Measurements from ENCODE around the gene CHIT1.

DNA sequence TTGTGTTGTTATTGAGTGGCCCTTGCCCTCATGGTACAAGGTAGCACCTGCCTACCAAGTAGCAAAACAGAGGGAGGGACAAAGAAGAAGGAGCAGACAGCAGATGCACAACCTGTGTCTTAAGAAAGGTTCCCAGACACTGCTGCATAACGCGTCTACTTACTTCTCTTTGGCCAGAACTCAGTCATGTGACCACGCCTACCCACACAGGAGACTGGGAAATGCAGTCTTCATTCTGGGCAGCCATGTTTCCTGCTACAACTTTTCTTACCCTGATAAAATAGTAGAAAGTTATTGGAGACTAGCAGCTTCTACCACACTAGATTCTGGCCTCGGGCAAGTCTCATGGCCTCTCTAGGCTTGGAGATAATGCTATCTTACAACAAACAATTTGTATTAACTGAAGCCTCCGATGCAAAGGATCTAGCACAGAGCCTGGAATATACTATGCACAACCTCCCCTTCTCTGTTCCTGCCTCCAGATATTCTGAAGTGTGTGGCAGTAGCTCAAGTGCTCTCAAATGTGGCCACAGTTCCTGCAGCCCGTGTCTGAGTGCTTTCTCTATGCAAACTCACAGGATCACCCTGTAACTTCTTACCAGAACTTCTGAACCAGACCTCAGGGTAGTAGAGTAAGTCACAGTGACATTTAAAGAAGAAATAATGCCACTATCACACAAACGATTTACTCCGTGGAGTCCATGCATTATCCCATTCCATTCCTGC, 41.7 kb upstream of the CHIT1 start:
- no peak for TF ChIP-seq CTCF (IDR thresholded peaks at IDR 0.05)
- no peak for TF ChIP-seq EP300 (IDR thresholded peaks at IDR 0.05)
- TF ChIP-seq POLR2A (IDR thresholded peaks at IDR 0.05) = no peak

Measured in ovary (tissue), 3 donors.